GM19463 (cell line): ENCODE results near the gene RRP7A.
"Not testable (repeated sequence)": the region's sequence is repeated elsewhere in the genome, so short reads cannot be mapped to it uniquely, and the experiment has no call there.

Experiments used
- ATAC-seq: cut with Tn5 transposase; IDR thresholded peaks from one replicate; pipeline ENCODE4 v1.9.1; 2021; ENCODE audit warnings: mild to moderate bottlenecking, moderate library complexity; ENCODE audit not compliant: unreplicated experiment

Gene RRP7A

GRCh38 chr22:42519525-42520401 is at the start of gene RRP7A:
Gene RRP7A (minus strand): TSS chr22:42519796. CDS start chr22:42519786, 10 bp downstream.
- peak; percentile 91 for ATAC-seq

GRCh38 chr22:42567950-42568349 is 48.4 kb upstream of the RRP7A start:
- not testable (repeated sequence) for ATAC-seq

- ATAC-seq = no peak
Measured at GRCh38 chr22:42565956-42566355, 46.4 kb upstream of the RRP7A start.

- no peak for ATAC-seq
Measured at GRCh38 chr22:42564699-42565098, 45.1 kb upstream of the RRP7A start.

- not testable (repeated sequence) for ATAC-seq
Measured at GRCh38 chr22:42563943-42564342, 44.3 kb upstream of the RRP7A start.

GRCh38 chr22:42562684-42563083 is 43.1 kb upstream of the RRP7A start:
- ATAC-seq = no peak

- no peak for ATAC-seq
Measured at GRCh38 chr22:42562279-42562678, 42.7 kb upstream of the RRP7A start.

- ATAC-seq = no peak
Measured at GRCh38 chr22:42561856-42562255, 42.3 kb upstream of the RRP7A start.

GRCh38 chr22:42560781-42561180 is 41.2 kb upstream of the RRP7A start:
- no peak for ATAC-seq

- no peak for ATAC-seq
Measured at GRCh38 chr22:42560381-42560780, 40.8 kb upstream of the RRP7A start.

- ATAC-seq = peak; percentile 56
Measured at GRCh38 chr22:42553475-42554361, 34.1 kb upstream of the RRP7A start, which contains the start of gene SERHL2. Gene SERHL2 (plus strand): TSS chr22:42553956. CDS start chr22:42554021, 65 bp downstream.

GRCh38 chr22:42552294-42552647 is 32.7 kb upstream of the RRP7A start:
- not testable (repeated sequence) for ATAC-seq

GRCh38 chr22:42549331-42550060 is 29.9 kb upstream of the RRP7A start:
- no peak for ATAC-seq

GRCh38 chr22:42548597-42549330 is 29.2 kb upstream of the RRP7A start:
- no peak for ATAC-seq

GRCh38 chr22:42548126-42548525 is 28.5 kb upstream of the RRP7A start:
- ATAC-seq = not testable (repeated sequence)

GRCh38 chr22:42547562-42547961 is 28.0 kb upstream of the RRP7A start:
- ATAC-seq = no peak

GRCh38 chr22:42544686-42545085 is 25.1 kb upstream of the RRP7A start:
- ATAC-seq = no peak

GRCh38 chr22:42539236-42539771 is 19.7 kb upstream of the RRP7A start:
- ATAC-seq = not testable (repeated sequence)

- peak; percentile 44 for ATAC-seq
Measured at GRCh38 chr22:42537199-42537831, 17.7 kb upstream of the RRP7A start.
